Medulla oblongata (tissue), 1 donor: Measurements from ENCODE around the gene DNAJB12.
"Not testable (repeated sequence)": the region's sequence is repeated elsewhere in the genome, so short reads cannot be mapped to it uniquely, and the experiment has no call there.

Source experiments
- DNase-seq: peaks from one replicate; pipeline ENCODE4 v3.0.0-alpha.2; 2015; ENCODE audit errors: extremely low spot score

DNAJB12 gene

DNA sequence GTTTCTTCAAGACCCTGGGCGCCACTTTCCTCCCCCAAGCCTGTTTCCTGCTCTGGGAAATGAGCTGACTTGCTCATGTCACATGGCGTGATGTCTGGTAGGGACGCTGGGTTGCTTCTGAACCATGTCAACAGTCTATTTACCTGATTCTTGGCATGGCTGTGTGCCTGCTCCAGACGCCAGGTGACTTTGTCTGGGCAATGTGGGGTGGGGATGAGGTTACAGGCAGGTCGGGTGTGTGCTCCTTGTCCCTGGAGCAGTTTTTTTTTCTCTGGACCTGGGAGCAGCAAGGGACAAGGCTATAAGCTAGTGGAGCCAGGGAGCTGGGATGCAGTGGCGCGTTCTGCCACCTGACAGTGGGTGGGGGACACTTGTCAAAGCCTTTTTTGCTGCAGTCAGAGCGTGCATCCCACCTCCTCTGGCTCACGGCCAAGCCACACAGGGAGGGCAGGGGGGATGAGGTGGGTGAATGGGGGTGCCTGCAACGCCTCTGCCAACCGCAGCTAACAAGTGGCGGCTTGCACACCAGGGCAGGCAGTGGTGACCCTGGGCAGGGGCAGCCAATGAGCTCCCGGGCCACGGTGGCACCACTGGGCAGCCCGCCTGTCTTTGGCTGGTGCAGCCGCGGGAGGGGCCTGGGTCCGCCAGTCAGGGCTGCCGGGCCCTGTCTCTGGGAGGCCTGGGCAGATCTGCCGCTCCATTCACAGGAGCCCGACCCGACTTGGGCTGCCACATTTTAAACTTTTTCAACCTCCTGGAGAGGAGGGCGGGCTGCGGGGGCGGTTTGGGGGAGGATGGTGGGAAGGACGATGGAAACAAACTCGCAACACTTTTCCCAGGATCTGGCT, 22.9 kb downstream of the DNAJB12 start:
- peak; percentile 95 for DNase-seq

DNA sequence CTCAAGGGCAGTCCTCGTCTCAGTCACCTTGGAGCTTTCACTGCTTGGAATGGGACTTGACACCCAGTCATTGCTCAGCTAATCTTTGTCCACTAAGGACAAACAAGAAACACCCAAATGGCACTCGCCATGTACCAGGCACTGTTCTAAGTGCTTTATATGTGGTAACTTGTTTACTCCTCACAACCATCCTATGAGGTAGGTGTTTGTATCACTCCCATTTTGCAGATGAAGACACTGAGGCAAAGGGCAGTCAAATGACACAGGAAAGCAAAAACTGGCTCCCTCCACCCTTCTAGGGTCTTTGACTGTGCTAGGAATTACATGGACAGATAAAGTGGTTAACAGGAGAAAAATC, 24.7 kb downstream of the DNAJB12 start:
- DNase-seq = no peak

DNA sequence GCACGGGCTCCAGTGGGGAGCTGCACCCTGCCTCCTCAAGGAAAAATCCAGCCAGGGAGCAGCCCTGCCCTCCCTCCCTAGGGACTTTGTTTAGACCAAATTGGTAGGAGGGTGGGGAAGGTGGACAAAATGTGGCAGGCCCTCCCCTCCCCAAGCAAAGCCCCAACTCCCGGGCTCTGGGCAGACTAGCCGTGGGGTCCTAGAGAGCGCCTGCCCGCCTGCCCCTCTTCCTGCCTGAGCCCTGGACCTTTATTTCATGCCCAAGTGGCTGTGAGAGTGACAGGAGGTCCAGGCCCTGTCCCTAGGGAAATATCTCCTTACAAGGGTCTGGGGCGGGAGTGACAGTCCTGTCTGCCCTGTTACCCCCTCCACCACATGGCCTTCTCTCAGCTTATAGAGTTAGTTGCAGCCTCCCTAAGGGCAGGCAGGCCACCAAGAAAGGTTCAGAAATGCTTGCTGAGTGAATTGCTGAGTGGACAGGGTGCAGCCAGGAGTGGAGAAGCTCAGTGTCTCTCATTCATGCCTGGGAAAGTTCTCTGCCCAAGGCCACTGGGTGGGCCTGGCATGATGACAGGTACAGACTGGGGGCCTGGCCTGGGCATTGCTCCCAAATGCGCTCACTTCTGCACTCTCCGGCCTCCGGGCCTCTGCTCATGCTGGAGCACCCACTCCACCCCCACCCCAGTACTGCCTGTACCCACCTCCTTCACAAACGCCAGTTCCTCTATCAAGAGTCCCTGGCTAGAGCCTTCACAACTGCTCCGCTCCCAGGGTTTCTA, 25.2 kb downstream of the DNAJB12 start:
- DNase-seq = no peak

DNA sequence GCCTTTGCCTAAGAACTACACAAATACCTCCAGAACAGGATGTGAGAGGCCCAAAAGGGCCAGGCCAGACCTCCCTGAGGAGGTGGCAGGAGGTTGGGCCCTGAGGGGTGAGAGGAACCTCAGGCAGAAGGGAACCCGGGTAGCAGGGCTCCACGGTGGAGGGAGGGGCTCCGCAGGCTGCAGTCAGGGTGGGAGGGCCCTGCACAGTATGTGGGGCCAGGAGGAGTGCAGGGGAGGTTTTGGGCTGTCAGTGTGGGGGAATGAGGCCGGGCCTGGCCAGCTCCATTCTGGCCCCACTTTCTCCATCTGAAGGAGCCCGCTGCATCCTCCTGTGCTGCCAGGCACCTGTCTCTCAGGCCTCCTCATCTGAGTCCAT, 25.9 kb downstream of the DNAJB12 start:
- DNase-seq = no peak

DNA sequence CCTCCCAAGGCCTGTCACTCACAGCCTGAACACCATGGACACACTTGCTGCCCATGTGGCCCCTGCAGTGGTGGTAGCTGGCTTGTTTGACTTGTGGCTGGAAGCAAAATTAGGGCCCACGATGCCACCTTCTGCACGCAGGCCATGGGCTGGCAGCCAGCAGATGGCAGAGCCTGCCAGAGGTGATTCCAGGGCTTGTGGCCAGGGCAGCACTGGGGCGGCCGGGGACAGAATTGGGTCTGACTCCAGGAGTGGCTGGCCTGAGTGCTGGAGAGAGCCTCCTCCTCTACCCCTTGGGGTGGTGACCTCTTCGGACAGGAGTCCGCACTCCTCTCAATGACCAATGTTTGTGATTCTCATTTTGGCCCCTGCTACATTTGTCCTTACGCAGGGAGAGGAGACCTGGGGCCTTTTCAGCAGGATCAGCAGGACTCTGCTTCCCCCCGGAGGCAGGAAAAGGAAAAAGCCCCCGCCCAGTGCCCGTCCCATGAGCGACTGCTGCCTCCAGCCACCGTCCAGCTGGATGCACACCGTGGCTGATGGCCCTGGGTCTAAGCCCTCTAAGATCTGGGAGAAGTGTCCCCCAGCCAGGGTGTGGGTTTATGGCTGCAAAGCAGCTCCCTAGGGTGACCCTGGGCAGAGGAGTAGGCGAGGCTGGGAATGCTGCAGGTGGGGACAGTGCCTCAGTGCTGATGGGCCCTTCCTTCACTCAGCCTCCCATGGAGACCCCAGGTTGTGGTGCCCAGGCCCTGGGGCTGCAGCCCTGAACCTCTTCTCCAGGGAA, 26.5 kb downstream of the DNAJB12 start:
- peak; percentile 86 for DNase-seq

DNA sequence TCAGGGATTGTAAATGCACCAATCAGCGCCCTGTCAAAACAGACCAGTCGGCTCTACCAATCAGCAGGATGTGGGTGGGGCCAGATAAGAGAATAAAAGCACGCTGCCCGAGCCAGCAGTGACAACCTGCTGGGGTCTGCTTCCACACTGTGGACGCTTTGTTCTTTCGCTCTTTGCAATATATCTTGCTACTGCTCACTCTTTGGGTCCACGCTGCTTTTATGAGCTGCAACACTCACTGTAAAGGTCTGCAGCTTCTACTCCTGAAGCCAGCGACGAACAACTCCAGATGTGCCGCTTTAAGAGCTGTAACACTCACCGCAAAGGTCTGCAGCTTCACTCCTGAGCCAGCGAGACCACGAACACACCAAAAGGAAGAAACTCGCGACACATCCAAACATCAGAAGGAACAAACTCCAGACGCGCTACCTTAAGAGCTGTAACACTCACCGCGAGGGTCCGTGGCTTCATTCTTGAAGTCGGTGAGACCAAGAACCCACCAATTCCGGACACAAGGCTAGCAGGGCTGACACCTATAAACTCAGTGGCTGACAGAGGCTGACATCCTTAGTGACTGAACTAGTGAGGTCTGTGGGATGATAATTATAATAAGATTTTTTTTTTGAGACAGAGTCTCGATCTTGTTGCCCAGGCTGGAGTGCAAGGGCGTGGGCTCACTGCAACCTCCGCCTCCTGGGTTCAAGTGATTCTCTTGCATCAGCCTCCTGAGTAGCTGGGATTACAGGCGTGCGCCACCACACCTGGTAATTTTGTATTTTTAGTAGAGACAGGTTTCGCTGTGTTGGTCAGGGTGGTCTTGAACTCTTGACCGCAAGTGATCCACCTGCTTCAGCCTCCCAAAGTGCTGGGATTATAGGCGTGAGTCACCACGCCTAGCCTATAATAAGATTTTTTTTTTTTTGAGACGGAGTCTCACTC, 27.8 kb downstream of the DNAJB12 start:
- not testable (repeated sequence) for DNase-seq

DNA sequence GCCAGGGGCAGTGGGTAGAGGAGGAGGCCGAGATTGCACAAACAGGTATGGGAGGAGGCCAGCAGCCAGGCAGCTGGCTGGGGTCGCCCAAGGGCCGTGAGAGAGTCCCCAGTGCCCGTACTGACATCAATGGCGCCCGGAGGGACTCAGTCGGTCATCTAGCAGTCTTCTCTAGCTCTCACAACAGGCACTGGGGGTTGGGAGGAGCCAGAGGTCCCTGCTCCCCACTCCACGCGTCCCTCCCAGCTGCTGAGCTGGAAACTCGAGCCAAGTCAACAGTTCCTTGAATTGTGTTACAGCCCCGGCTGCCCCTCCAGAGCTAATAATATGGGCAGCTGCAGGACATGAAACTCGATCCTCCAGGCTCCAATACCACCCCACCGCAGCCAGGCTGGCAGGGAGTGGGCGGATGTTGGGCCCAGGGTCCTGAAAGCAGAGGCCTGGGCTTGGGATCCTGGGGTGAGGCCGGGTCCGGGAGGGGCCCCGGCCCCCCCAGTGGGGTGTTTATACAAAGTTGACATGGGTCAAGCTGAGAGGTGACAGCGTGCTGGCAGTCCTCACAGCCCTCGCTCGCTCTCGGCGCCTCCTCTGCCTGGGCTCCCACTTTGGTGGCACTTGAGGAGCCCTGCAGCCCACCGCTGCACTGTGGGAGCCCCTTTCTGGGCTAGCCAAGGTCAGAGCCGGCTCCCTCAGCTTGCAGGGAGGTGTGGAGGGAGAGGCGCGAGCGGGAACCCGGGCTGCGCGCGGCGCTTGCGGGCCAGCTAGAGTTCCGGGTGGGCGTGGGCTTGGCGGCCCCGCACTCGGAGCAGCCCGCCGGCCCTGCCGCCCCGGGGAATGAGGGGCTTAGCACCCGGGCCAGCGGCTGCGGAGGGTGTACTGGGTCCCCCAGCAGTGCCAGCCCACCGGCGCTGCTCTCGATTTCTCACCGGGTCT, 29.2 kb downstream of the DNAJB12 start:
- peak; percentile 70 for DNase-seq

DNA sequence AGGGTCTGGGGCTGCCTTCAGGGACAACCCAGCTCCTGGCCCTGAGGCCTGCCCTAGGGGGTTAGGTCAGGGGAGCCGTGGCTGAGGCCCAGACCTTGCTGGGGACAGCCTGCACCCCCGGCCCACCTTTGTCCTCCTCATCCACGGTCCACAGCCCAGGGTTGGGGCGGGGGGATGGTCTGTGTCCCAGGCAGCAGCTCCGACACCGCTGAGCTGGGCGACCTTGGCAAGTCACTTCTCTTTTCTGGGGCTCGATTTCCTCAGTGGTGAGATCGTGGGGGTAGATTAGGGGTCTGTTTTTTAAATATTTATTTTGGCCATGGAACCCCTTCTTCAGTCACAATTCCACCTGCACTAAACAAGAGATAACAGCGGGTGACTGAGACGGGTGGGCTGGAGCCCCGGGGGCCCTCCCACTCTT, 30.9 kb downstream of the DNAJB12 start:
- DNase-seq = peak; percentile 5

DNA sequence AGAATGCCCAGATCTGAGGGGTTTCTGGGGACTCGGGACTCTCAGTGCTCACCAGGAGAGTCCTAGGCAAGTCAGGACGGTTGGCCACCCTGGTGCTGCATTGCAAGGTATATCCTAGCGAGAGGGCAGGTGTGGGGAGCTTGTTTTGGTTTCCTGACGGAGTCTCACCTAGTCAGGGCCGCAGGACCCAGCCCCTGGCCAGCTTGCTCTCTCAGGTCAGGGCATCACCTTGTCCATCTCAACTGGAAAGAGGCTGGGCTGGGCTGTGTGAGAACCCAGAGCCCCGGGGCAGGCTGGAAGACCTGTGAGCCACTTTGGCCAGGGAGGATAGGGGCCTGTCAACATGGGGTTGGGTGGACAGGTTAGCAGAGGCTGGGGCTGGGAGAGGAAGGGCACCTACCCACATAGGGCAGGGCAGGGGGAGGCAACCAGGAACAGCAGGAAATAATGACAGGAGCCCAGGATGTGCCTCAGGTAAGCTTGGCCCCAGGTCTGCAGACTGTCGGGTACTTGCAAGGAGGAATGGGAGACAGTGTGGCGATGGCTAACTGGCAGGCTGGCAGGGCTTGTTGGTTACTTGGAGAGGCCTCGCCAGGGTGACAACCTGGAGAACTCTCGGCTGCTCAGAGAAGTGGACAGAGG, 31.5 kb downstream of the DNAJB12 start:
- peak; percentile 1 for DNase-seq

DNA sequence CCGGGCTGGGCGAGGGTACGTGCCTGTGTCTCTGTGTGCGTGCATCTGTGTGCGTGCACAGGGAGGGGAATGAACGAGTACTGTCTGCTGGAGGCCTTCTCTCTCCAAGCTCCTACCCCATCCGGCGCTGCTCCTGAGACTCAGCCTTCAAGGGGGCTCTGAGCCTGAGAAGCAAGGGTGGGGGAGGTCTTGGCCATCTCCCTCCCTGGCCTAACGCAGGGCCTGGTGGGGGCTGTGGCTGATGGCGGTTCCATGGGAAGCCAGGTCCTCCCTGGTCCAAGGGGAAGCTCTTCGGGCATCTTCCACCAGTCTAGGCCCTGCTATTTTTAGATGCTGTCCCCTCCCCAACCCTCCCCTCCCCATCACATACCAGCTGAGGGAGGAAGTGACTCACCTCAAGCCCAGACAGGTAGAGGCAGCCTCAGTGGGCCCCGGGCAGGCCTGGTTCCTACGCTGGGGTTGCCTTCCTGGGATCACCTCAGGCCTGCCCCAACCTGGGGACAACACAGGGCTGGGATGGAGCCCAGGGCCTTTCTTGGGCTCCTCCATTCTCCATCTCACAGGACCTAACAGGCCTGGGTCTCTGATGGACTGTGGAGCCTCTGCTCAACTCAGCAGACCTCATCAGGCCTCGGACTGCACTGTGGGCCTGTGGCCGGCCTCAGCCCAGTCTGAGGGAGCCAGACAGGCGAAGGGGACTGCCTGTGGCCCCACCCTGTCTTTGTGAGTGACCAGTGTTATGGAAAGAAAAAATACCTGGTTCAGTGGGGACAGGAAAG, 32.2 kb downstream of the DNAJB12 start:
- peak; percentile 1 for DNase-seq

DNA sequence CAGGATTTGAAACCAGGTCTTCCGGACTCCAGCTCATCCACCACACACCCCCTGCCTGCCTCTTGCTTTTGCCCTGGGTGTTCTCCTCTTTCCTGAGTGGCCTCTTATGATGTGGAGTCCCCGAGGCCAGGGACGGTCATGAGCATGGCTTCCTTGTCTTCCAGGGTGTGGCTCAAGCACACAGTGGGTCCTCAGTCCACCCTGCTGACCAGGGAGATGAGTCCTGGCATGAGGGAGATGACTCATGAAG, 32.8 kb downstream of the DNAJB12 start:
- DNase-seq = no peak

DNA sequence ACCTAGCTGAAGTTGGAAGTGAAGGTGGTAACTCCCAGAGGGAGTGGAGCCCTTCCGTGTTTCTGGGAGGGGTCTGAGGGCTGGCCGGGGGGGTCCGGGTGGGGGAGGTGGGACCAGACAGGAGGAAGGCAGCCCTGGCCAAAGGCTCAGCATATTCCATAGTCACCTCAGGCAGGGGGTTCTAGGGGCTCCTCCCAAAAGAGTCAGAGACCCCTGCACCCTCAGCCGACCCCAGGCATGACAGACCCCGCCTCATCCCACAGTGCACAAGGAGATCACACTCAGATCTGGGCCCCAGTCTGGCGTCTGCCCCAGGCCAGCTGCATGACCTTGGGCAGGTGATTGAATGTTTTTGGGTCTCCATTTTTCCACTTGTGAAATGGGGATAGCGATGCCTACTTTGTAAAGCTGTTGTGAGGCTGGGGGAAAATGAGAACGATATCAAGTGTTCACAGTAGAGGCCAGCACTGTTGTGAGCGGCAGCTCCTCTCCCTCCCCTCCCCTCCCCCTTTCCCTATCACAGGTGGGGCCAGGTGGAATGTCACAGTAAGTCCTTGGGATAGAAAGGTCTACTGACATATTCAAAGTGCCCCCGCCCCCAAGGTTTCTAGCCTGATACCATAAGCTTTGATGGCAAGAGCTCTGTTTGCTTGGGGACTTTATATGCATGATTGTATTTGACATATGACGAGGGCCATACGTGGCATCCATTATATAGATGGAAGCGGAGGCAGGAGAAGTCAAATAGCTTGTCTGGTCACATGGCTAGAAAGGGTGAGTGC, 33.3 kb downstream of the DNAJB12 start:
- DNase-seq = no peak

DNA sequence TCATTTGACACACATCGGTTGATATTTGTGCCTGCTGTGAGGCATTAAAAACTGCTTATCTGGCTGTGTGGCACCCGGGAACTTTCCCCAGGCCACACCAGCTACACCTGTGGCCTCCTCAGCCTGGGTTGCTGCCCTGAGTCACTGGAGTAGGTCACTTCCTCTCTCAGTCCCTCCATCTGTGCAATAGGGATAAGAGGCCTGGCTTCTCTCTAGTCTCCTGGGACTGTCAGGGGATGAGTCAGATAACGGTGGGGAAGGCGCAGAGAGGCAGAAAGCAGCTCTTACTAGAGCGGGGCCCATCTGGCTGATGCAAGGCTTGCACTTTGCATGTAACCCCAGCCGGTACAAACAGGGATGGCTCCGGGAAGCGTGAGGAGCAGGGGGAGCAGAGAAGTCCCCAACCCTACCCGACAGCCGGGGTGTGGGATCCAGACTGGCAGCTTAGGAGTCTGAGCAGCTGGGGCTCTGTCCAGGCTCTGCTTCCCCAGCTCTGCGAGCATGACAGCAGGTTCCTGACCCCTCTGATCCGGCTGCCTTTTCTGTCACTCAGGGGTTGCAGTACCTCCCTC, 34.0 kb downstream of the DNAJB12 start:
- peak; percentile 57 for DNase-seq

DNA sequence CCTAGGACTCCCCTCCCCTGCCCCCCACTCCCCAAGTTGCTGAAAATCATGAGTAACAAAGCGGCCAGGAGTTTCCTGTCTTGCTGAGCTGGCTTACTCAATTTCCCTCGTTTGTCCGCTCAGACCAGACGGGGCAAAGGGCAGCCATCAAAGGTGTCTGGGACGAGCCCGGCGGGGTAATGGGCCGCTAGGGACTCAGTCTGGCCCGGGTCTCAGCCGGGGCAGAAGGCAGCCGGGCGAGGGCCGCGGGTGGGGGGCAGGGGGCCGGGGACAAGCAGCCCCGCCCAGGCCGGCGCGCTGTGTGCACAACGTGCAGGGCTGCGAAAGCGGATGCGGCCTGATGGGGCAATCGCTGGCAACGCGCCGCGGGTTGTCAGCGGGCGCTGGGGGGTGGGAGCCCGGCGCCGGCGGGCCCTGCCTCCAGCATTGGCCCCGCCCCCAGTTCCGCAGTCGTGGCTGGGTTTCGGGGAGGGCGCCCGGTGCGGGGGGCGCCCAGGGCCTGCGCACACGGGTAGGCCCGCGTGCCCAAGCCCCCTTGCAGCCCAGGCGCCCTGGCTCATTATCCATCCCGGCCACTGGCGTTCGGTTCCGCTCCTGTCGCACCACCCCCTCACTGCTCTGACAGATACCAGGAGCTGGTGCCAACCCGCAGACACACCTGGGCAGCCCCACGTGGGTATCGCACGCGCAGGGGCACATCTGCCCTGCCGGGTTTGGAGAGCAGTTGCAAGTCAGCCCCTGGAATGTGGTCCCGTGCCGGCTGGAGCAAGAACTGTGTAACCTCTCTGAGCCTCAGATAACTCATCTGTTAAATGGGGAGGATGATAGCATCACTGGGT, 35.1 kb downstream of the DNAJB12 start:
- peak; percentile 90 for DNase-seq

DNA sequence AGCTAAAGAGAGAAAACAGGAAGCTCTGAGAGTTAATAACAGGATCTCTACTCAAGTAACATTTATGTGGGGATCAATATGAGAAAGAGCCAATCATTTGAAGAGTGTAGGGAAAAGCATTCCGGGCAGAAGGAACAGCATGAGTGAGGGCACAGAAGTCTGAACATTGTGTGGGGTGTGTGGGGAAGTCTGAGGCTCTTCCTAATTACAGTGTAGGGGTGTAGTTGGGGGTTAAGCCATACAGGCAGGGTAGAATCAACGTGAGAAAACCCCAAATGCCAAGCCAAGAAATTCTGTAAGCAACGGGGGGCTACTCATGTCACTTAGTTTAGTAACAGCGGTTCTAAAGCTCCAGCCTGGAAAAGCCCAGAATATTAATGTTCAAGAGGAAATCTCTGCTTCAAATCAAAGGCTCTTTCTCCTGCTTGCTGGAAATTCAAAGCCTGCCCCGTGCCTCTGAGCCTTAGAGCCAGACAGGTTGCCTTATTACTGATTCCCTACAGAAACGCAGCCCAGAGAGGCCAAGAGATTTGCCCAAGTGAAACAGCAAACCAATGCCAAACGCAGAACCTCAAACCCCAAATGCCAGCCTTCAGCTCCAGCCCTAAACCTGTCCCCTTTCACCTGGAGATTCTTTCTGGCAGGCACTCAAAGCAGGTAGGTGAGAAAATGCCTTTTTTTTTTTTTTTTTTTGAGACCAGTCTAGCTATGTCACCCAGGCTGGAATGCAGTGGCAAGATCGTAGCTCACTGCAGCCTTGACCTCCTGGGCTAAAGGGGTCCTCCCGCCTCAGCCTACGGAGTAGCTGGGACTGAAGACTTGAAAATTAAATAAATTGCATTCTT, 36.1 kb downstream of the DNAJB12 start:
- no peak for DNase-seq
